Esophagus muscularis mucosa (tissue), 4 donors: ENCODE data around the gene MAGI1. TPM values are rescaled to one million over a fixed set of nuclear protein-coding genes. Genes with fewer than 3 reads are reported as not detected.

Source experiments
- DNase-seq: peaks from one replicate; pipeline ENCODE4 v3.0.0-alpha.2; 2017; ENCODE audit errors: extremely low spot score
- H3K27ac ChIP-seq, 4 donors: fragments of 200-600 bp; sonication (generic); replicated peaks in 1 of 4; 1 replicate in 3 of 4; 2 replicates in 1 of 4; pipeline ENCODE4 v1.5.1; 2016 to 2019; ENCODE audit warnings: mild to moderate bottlenecking in 1 of 4
- H3K27me3 ChIP-seq, 4 donors: fragments of 200-600 bp; sonication (generic); one replicate each; pipeline versions ENCODE4 v1.5.1 to v1.6.0; 2016 to 2019
- H3K36me3 ChIP-seq, 4 donors: fragments of 200-600 bp; sonication (generic); one replicate each; pipeline ENCODE4 v1.5.1; 2016 to 2019
- H3K4me1 ChIP-seq, 4 donors: fragments of 200-600 bp; sonication (generic); one replicate each; pipeline ENCODE4 v1.5.1; 2016 to 2019
- H3K4me3 ChIP-seq, 4 donors: fragments of 200-600 bp; sonication (generic); 1 replicate in 2 of 4; 2 replicates in 2 of 4; pipeline ENCODE4 v1.5.1; 2016 to 2019; ENCODE audit warnings: mild to moderate bottlenecking in 4 of 4, moderate library complexity in 1 of 4
- H3K9me3 ChIP-seq, 4 donors: fragments of 200-600 bp; sonication (generic); 1 replicate in 3 of 4; 2 replicates in 1 of 4; pipeline ENCODE4 v1.5.1; 2016 to 2019
- CTCF ChIP-seq, 3 experiments: fragments of 200-600 bp in 2 of 3; fragments of 450-650 bp in 1 of 3; sonication (generic) in 2 of 3; IDR thresholded peaks; one replicate each; pipeline ENCODE4 v1.5.1; 2017 to 2019; ENCODE audit warnings: antibody characterized with exemption in 3 of 3, mild to moderate bottlenecking in 2 of 3, moderate library complexity in 1 of 3
- EP300 ChIP-seq: sonication (generic); formaldehyde crosslinking; IDR thresholded peaks from one replicate; pipeline ENCODE4 v1.6.1; 2017; ENCODE audit warnings: antibody characterized with exemption
- POLR2A ChIP-seq: fragments of 450-650 bp; IDR thresholded peaks from one replicate; pipeline ENCODE4 v1.6.1; 2017; ENCODE audit warnings: antibody characterized with exemption, moderate library complexity, mild to moderate bottlenecking, low read depth
- POLR2AphosphoS5 ChIP-seq, 2 donors: sonication (generic); formaldehyde crosslinking; IDR thresholded peaks; one replicate each; pipeline ENCODE4 v1.6.1; 2017; ENCODE audit warnings: antibody characterized with exemption in 2 of 2
- WGBS: methylation state at CpG from one replicate; pipeline ENCODE4 v1.1.5; 2018; 5-methylcytosine and 5-hydroxymethylcytosine counted together
- intact Hi-C: fragments of 100-400 bp; cut with DNase I; formaldehyde crosslinking; loops from one replicate; pipeline ENCODE4 v1.15.1; 2023
- total RNA-seq, 4 donors: library from RNA; depleted of rRNA; stranded (reverse); fragments of >200 nt; gene quantifications; one replicate each; pipeline versions ENCODE4 v1.1.0 to v1.2.1, GENCODE V29; 2016

The MAGI1 gene
- total RNA-seq, 4 donors from 2014 or later, result 17.1 to 35.1 (median 25.2) TPM

DNA sequence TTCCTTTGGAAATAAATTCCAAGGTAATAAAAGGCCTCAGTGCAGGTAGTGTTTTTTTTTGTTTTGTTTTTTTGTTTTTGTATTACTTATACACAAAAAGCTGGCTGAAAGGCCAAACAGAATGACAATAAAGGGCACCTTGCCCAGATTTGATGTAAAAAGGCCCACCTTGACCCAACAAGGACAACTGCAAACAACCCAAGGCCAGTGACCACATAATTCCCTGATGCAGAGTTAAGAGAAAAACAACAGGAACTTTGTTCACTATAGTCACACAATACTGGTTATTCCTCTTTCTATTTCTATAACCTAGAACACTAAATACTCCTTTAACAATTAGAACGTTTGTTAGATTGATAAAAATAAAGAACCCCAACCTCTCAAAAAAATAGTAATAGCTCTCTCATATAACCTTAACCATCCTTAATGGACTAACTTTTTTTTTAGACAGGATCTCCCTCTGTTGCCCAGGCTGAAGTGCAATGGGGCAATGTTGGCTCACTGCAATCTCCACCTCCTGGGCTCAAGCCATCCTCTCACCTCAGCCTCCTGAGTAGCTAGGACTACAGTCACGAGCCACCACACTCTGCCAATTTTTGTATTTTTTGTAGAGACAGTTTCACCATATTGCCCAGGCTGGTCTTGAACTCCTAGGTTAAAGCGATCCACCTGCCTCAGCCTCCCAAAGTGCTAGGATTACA is 113.3 kb downstream of the MAGI1 start:
- H3K9me3 ChIP-seq, result no peaks in the 10 kb centered on the region
- intact Hi-C loops, result no loop called here
- H3K27ac ChIP-seq, result no peak overlapping the region
- no peak for DNase-seq
- H3K27me3 ChIP-seq, result no peaks in the 10 kb centered on the region
- no peak overlapping the region for H3K4me3 ChIP-seq
- WGBS, result 84% methylated on average over 3 of the region's 3 CpGs
- H3K4me1 ChIP-seq, result peaks cover 0 to 5% (median 0%) of the 10 kb centered on the region in 4 donors
- no peaks in the 10 kb centered on the region for H3K36me3 ChIP-seq
- TF ChIP-seq EP300, result no peak
- TF ChIP-seq CTCF (IDR thresholded peaks at IDR 0.05), result no peak
- TF ChIP-seq POLR2AphosphoS5 (IDR thresholded peaks at IDR 0.05), result no peak
- TF ChIP-seq POLR2A, result no peak

DNA sequence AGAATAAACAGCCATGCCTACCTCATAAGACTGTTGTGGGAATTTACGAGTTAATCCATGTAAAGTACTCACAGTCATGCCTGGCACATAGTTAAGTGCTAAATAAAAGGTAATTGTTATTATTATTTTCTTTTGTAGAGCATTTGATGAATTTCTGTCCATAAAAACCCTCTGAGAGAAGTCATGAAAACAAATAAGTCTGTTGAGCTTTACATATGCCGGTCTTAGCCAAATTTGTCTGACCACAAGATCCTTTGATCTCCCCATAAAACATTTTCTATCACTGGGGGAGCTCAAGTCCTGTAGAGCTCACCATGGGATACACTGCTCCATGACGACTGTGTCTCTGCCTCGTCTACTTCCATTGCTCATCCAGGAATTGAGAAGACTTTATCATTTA is 114.0 kb downstream of the MAGI1 start:
- Histone ChIP-seq H3K36me3 (no peaks in the 10 kb centered on the region), H3K9me3 (no peaks in the 10 kb centered on the region), H3K4me3 (no peak overlapping the region), H3K27ac (no peak overlapping the region), H3K27me3 (no peaks in the 10 kb centered on the region), H3K4me1 (peaks cover 0 to 5% (median 0%) of the 10 kb centered on the region in 4 donors)
- 88% methylated on average over 4 of the region's 4 CpGs for WGBS
- DNase-seq, result no peak
- intact Hi-C loops, result no loop called here
- TF ChIP-seq CTCF (IDR thresholded peaks at IDR 0.05), result no peak
- TF ChIP-seq EP300, result no peak
- no peak for TF ChIP-seq POLR2AphosphoS5 (IDR thresholded peaks at IDR 0.05)
- TF ChIP-seq POLR2A, result no peak

DNA sequence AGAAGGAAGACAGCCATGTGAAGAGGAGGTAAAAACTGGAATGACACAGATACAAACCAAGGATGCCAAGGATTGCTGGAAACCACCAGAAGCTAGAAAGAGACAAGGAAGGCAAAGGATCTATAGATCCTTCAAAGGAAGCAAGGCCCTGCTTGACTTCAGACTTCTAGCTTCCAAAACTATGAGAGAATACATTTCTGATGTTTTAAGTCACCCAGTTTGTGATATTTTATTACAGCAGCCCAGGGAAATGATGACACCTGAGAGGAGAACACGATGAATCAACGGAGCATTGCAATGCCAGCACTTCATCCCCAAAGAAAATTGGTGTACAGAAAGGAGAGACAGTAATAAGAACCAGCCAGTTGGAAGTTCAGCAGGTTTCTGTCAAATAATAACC is 116.3 kb downstream of the MAGI1 start:
- DNase-seq, result no peak
- H3K27me3 ChIP-seq, result no peaks in the 10 kb centered on the region
- no peaks in the 10 kb centered on the region for H3K36me3 ChIP-seq
- intact Hi-C loops, result no loop called here
- no peaks in the 10 kb centered on the region for H3K9me3 ChIP-seq
- no peak for TF ChIP-seq EP300
- H3K4me1 ChIP-seq, result peaks cover 0 to 5% (median 0%) of the 10 kb centered on the region in 4 donors
- no peak overlapping the region for H3K4me3 ChIP-seq
- H3K27ac ChIP-seq, result no peak overlapping the region
- WGBS, result 93% methylated on average over 2 of the region's 2 CpGs

DNA sequence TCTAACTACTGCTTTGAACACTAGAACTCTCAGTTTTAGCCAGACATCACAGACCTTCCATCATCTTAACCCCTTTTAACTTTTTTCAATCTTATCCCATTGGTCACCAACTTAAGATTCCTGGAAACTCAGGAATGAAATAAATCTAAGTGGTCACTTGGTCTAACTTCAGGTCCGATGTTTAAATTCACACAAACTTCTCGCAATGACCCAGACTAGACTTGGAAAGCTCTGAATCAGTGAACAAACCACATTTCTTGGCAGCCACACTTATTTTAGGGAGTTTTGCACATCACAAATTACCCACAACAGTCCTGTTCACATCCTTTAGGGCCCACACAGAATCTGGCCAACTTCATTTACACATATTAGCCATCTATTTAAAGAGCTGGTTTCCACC is 118.9 kb downstream of the MAGI1 start:
- Histone ChIP-seq H3K36me3 (no peaks in the 10 kb centered on the region), H3K9me3 (no peaks in the 10 kb centered on the region), H3K27ac (no peak overlapping the region), H3K4me1 (peaks cover 0 to 7% (median 0%) of the 10 kb centered on the region in 4 donors), H3K27me3 (no peaks in the 10 kb centered on the region), H3K4me3 (no peak overlapping the region)
- TF ChIP-seq CTCF (IDR thresholded peaks at IDR 0.05) (no peak), POLR2AphosphoS5 (IDR thresholded peaks at IDR 0.05) (no peak), EP300 (no peak), POLR2A (no peak)
- no peak for DNase-seq
- intact Hi-C loops, result no loop called here
- 90% methylated on average over 2 of the region's 2 CpGs for WGBS

DNA sequence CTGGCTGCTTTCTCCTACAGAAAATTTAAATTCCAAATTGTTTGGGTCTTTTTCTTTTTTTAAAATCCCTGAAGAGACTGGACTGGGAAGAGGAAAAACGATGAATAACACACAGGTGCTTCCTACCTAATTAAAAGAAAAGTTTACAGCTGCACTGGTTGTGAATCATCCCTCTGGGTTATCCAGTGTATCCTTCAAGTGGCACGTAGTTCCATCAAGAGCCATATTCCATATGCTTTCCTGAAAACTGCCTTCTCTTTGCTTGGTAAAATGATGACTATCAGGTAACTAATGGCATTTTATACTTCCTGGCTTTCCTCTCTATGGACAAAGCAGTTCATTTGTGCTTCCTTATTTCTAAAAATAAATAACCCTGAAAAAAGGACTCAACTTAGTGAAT is 123.2 kb downstream of the MAGI1 start:
- no peak for DNase-seq
- intact Hi-C loops, result no loop called here
- no peaks in the 10 kb centered on the region for H3K9me3 ChIP-seq
- TF ChIP-seq POLR2AphosphoS5 (IDR thresholded peaks at IDR 0.05) (no peak), CTCF (IDR thresholded peaks at IDR 0.05) (no peak), EP300 (no peak), POLR2A (no peak)
- WGBS, result 76% methylated on average over 2 of the region's 2 CpGs
- no peaks in the 10 kb centered on the region for H3K36me3 ChIP-seq
- H3K27me3 ChIP-seq, result no peaks in the 10 kb centered on the region
- no peak overlapping the region for H3K27ac ChIP-seq
- peaks cover 0 to 10% (median 0%) of the 10 kb centered on the region in 4 donors for H3K4me1 ChIP-seq
- no peak overlapping the region for H3K4me3 ChIP-seq
